H9 (cell line): ENCODE measurements around the gene HOXC12. TPM values are rescaled to one million over a fixed set of nuclear protein-coding genes. Genes with fewer than 3 reads are reported as not detected.

Experiments
- DNase-seq: peaks from one replicate; pipeline ENCODE4 v3.0.0-alpha.2; 2017
- H2AFZ ChIP-seq: one replicate; pipeline ENCODE4 v1.6.1; 2013; ENCODE audit warnings: mild to moderate bottlenecking, low read length, control low read depth, moderate library complexity
- H2AK5ac ChIP-seq: 2 replicates; pipeline ENCODE4 v1.6.1; 2013; ENCODE audit warnings: low read length, control low read depth, mixed read lengths; ENCODE audit not compliant: insufficient read length
- H2BK120ac ChIP-seq: one replicate; pipeline ENCODE4 v1.6.1; 2013; ENCODE audit warnings: low read depth, mild to moderate bottlenecking, low read length, control low read depth, inconsistent platforms; ENCODE audit not compliant: poor library complexity, severe bottlenecking
- H2BK12ac ChIP-seq: 2 replicates; pipeline ENCODE4 v1.6.1; 2013; ENCODE audit warnings: low read length, control low read depth, mixed read lengths, low read depth; ENCODE audit not compliant: insufficient read length
- H2BK15ac ChIP-seq: 2 replicates; pipeline ENCODE4 v1.6.1; 2013; ENCODE audit warnings: low read depth, low read length, control low read depth
- H2BK20ac ChIP-seq: one replicate; pipeline ENCODE4 v1.6.1; 2013; ENCODE audit warnings: low read depth, mild to moderate bottlenecking, low read length, control low read depth, inconsistent platforms; ENCODE audit not compliant: poor library complexity, severe bottlenecking
- H2BK5ac ChIP-seq: 2 replicates; pipeline ENCODE4 v1.6.1; 2013; ENCODE audit warnings: low read length, control low read depth, mixed read lengths; ENCODE audit not compliant: insufficient read length
- H3K14ac ChIP-seq: 2 replicates; pipeline ENCODE4 v1.6.1; 2013; ENCODE audit warnings: low read length, control low read depth; ENCODE audit not compliant: insufficient read depth
- H3K18ac ChIP-seq: 2 replicates; pipeline ENCODE4 v1.6.1; 2013; ENCODE audit warnings: low read depth, mild to moderate bottlenecking, mixed read lengths, low read length, control low read depth; ENCODE audit not compliant: insufficient read length
- H3K23ac ChIP-seq: 2 replicates; pipeline ENCODE4 v1.6.1; 2013; ENCODE audit warnings: low read length, control low read depth, mixed read lengths, low read depth; ENCODE audit not compliant: insufficient read length
- H3K23me2 ChIP-seq: 2 replicates; pipeline ENCODE4 v1.6.1; 2013; ENCODE audit warnings: low read depth, mild to moderate bottlenecking, mixed read lengths, low read length, control low read depth; ENCODE audit not compliant: insufficient read length, poor library complexity, severe bottlenecking
- H3K27ac ChIP-seq: 2 replicates; pipeline ENCODE4 v1.5.1; 2013; ENCODE audit warnings: low read length, control low read depth, mixed read lengths, low read depth; ENCODE audit not compliant: insufficient read length
- H3K27me3 ChIP-seq: 2 replicates; pipeline ENCODE4 v1.6.1; 2013; ENCODE audit warnings: low read length, control low read depth, inconsistent platforms; ENCODE audit not compliant: insufficient read depth
- H3K4ac ChIP-seq: 2 replicates; pipeline ENCODE4 v1.6.1; 2013; ENCODE audit warnings: low read depth, mild to moderate bottlenecking, control low read depth, inconsistent platforms, low read length, moderate library complexity
- H3K4me1 ChIP-seq: 2 replicates; pipeline ENCODE4 v1.6.1; 2013; ENCODE audit warnings: low read length, control low read depth, inconsistent platforms; ENCODE audit not compliant: insufficient read depth
- H3K4me2 ChIP-seq: 2 replicates; pipeline ENCODE4 v1.6.1; 2013; ENCODE audit warnings: low read length, control low read depth, mixed read lengths; ENCODE audit not compliant: insufficient read length, insufficient read depth
- H3K56ac ChIP-seq: 2 replicates; pipeline ENCODE4 v1.6.1; 2013; ENCODE audit warnings: low read depth, mild to moderate bottlenecking, mixed read lengths, low read length, control low read depth; ENCODE audit not compliant: insufficient read length
- H3K79me1 ChIP-seq: 2 replicates; pipeline ENCODE4 v1.6.1; 2013; ENCODE audit warnings: low read depth, mild to moderate bottlenecking, moderate library complexity, low read length, control low read depth, inconsistent platforms; ENCODE audit not compliant: insufficient read depth, poor library complexity, severe bottlenecking
- H3K79me2 ChIP-seq: 2 replicates; pipeline ENCODE4 v1.6.1; 2013; ENCODE audit warnings: low read length, control low read depth, inconsistent platforms; ENCODE audit not compliant: insufficient read depth
- H3K9ac ChIP-seq: 2 replicates; pipeline ENCODE4 v1.6.1; 2013; ENCODE audit warnings: low read length, control low read depth, mixed read lengths; ENCODE audit not compliant: insufficient read length; ENCODE audit errors: extremely low read depth
- H3K9me3 ChIP-seq: one replicate; pipeline ENCODE4 v1.6.1; 2013; ENCODE audit warnings: low read depth, low read length, inconsistent platforms; ENCODE audit not compliant: control insufficient read depth
- H3T11ph ChIP-seq: one replicate; pipeline ENCODE4 v1.6.1; 2013; ENCODE audit warnings: mild to moderate bottlenecking, low read length, control low read depth, inconsistent platforms
- H4K20me1 ChIP-seq: one replicate; pipeline ENCODE4 v1.6.1; 2013; ENCODE audit not compliant: control insufficient read depth, insufficient read length, insufficient read depth
- H4K5ac ChIP-seq: 2 replicates; pipeline ENCODE4 v1.6.1; 2013; ENCODE audit warnings: low read depth, mild to moderate bottlenecking, mixed read lengths, low read length, control low read depth; ENCODE audit not compliant: insufficient read length
- H4K8ac ChIP-seq: replicated peaks from 2 replicates; pipeline ENCODE4 v1.6.1; 2013; ENCODE audit warnings: low read length, control low read depth, mixed read lengths, low read depth; ENCODE audit not compliant: insufficient read length
- H4K91ac ChIP-seq: 2 replicates; pipeline ENCODE4 v1.6.1; 2013; ENCODE audit warnings: low read depth, mild to moderate bottlenecking, moderate library complexity, mixed read lengths, low read length, control low read depth; ENCODE audit not compliant: insufficient read length
- H3K27ac Mint-ChIP-seq, 3 experiments: 2 replicates in 2 of 3; 3 replicates in 1 of 3; pipeline ENCODE4 v1.8.0; 2020 to 2021; ENCODE audit warnings: mixed read lengths in 3 of 3, mild to moderate bottlenecking in 1 of 3, moderate library complexity in 1 of 3
- H3K27me3 Mint-ChIP-seq: 2 replicates; pipeline ENCODE4 v1.8.0; 2021; ENCODE audit warnings: low read depth, mild to moderate bottlenecking, moderate library complexity, mixed read lengths
- H3K36me3 Mint-ChIP-seq, 3 experiments: 2 replicates in 2 of 3; 3 replicates in 1 of 3; pipeline ENCODE4 v1.8.0; 2020 to 2021; ENCODE audit warnings: low read depth in 3 of 3, mixed read lengths in 3 of 3; ENCODE audit not compliant: insufficient read depth in 1 of 3
- H3K4me1 Mint-ChIP-seq, 2 experiments: 2 replicates each; pipeline ENCODE4 v1.8.0; 2020; ENCODE audit warnings: mixed read lengths in 2 of 2
- H3K4me3 Mint-ChIP-seq, 2 experiments: 2 replicates in 1 of 2; 3 replicates in 1 of 2; pipeline ENCODE4 v1.8.0; 2020 to 2021; ENCODE audit warnings: mild to moderate bottlenecking in 2 of 2, mixed read lengths in 2 of 2, moderate library complexity in 1 of 2
- H3K9me3 Mint-ChIP-seq, 2 experiments: 2 replicates in 1 of 2; 3 replicates in 1 of 2; pipeline ENCODE4 v1.8.0; 2020; ENCODE audit warnings: mild to moderate bottlenecking in 2 of 2, mixed read lengths in 2 of 2, moderate library complexity in 1 of 2
- WGBS: extraction: QIAGEN DNeasy Blood & Tissue Kit; methylation state at CpG from one replicate; pipeline ENCODE4 v1.1.7; 2013; ENCODE audit warnings: missing lambda C conversion rate, low lambda C conversion rate, mixed read lengths; ENCODE audit not compliant: insufficient read length; ENCODE audit errors: extremely low coverage; 5-methylcytosine and 5-hydroxymethylcytosine counted together
- total RNA-seq: library from RNA; stranded (reverse); gene quantifications from 2 replicates; pipeline ENCODE4 v1.2.1, GENCODE V29; 2021
- TF ChIP-seq, protein P1 (sequence below): fragments of 200-600 bp; sonication (generic); conservative IDR thresholded peaks from 3 replicates; pipeline ENCODE4 v1.8.0; 2021; ENCODE audit warnings: antibody characterized with exemption, mild to moderate bottlenecking

HOXC12 gene
- total RNA-seq, 1 experiment from 2014 or later: not detected

DNA sequence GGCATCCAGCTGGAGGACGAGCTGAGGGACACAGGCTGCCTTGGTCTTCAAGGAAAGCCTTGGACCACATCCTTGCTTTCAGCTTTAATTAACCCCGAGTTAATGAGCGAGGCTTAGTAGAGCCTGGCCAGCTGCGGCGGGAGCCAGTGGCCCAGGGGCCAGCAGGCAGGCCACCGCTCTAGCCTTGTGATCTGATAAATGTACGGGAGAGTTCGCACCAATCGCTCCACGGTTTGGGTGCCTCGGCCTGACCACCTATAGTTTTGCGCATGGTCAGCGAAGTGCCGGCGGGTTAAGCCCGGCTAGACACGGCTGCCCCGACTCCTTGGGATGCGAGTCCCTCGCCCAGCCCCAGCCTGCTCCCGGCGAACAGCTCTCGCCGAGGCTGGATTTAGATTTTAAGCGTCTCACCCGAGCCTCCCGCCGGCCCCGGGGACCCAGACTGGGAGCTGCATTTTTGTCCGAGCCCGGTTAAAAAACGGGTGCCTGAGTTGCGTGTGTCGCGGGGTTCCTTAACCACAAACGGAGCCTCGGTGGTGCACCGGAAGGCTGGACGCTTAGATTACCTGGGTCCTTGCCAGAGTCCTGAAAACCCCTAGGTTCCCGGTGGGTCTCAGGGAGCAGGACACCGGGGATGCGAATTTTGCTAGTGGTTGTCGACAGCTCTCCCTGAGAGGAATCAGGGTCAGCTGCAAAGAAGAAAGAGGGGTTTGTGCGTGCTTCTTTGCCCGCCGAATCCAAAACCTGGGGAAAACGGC, 2.9 kb upstream of the HOXC12 start:
- peaks cover 0 to 9% of the 10 kb centered on the region in 2 experiments; a peak in 3 of 5 replicates for H3K9me3 Mint-ChIP-seq

More for the DNA sequence above, 2.9 kb upstream of the HOXC12 start:
- Histone ChIP-seq H3K27ac (no peak overlapping the region), H3K9me3 (no peaks in the 10 kb centered on the region), H2BK20ac (no peak overlapping the region), H3K9ac (no peak overlapping the region), H3K56ac (no peak overlapping the region), H3K14ac (no peak overlapping the region), H3K23ac (no peak overlapping the region), H3K23me2 (no peaks in the 10 kb centered on the region), H4K5ac (no peak overlapping the region), H3K27me3 (peaks cover 99% of the 10 kb centered on the region), H2BK120ac (no peak overlapping the region), H4K8ac (no peak overlapping the region), H2BK5ac (no peak overlapping the region), H4K91ac (no peak overlapping the region), H3K79me1 (no peaks in the 10 kb centered on the region), H3K18ac (no peak overlapping the region), H2AFZ (no peak overlapping the region), H3K4ac (no peak overlapping the region), H3T11ph (no peak overlapping the region), H3K79me2 (no peaks in the 10 kb centered on the region), H2BK12ac (no peak overlapping the region), H3K4me2 (no peak overlapping the region), H4K20me1 (no peaks in the 10 kb centered on the region), H3K4me1 (no peaks in the 10 kb centered on the region), H2AK5ac (no peak overlapping the region), H2BK15ac (no peak overlapping the region)
- DNase-seq: no peak
- Mint-ChIP-seq H3K4me3 (no peak overlapping the region), H3K4me1 (peaks cover 6 to 20% of the 10 kb centered on the region in 2 experiments; a peak in 3 of 4 replicates), H3K27me3 (peaks cover 99% of the 10 kb centered on the region), H3K36me3 (no peaks in the 10 kb centered on the region; a peak in 2 of 7 replicates), H3K27ac (no peak overlapping the region)
- no CpG with 5 or more reads among the region's 47 CpGs for WGBS
- TF ChIP-seq, protein P1, sequence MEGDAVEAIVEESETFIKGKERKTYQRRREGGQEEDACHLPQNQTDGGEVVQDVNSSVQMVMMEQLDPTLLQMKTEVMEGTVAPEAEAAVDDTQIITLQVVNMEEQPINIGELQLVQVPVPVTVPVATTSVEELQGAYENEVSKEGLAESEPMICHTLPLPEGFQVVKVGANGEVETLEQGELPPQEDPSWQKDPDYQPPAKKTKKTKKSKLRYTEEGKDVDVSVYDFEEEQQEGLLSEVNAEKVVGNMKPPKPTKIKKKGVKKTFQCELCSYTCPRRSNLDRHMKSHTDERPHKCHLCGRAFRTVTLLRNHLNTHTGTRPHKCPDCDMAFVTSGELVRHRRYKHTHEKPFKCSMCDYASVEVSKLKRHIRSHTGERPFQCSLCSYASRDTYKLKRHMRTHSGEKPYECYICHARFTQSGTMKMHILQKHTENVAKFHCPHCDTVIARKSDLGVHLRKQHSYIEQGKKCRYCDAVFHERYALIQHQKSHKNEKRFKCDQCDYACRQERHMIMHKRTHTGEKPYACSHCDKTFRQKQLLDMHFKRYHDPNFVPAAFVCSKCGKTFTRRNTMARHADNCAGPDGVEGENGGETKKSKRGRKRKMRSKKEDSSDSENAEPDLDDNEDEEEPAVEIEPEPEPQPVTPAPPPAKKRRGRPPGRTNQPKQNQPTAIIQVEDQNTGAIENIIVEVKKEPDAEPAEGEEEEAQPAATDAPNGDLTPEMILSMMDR: no peak
